Measurements from ENCODE around the gene INCENP. TPM values are rescaled to one million over a fixed set of nuclear protein-coding genes. Genes with fewer than 3 reads are reported as not detected.

The INCENP gene
- polyA plus RNA-seq, 1 donor from 2014 or later = 5.9 TPM

- no peaks in the 10 kb centered on the region for H3K9me2 ChIP-seq (ENCODE audit: insufficient read depth, low read length)
- TF ChIP-seq EZH2 (IDR thresholded peaks at IDR 0.05; ENCODE audit: borderline replicate concordance, insufficient read depth, low read length, poor library complexity, severe bottlenecking) = no peak
- TF ChIP-seq RAD21 (conservative IDR thresholded peaks at IDR 0.05) = no peak
- TF ChIP-seq CTCF (IDR thresholded peaks at IDR 0.05; ENCODE audit: poor library complexity, severe bottlenecking) = no peak
- TF ChIP-seq MXI1 (conservative IDR thresholded peaks at IDR 0.05; ENCODE audit: poor library complexity, severe bottlenecking) = no peak
- TF ChIP-seq TAF1 (IDR thresholded peaks at IDR 0.05; ENCODE audit: low read depth) = no peak
- TF ChIP-seq EP300 (conservative IDR thresholded peaks at IDR 0.05; ENCODE audit: poor library complexity, severe bottlenecking) = no peak
- TF ChIP-seq SMC3 (conservative IDR thresholded peaks at IDR 0.05; ENCODE audit: poor library complexity) = no peak
- TF ChIP-seq REST (IDR thresholded peaks at IDR 0.05; ENCODE audit: borderline replicate concordance) = no peak
- TF ChIP-seq POLR2AphosphoS5 (IDR thresholded peaks at IDR 0.05) = no peak
These were observed 46.7 kb upstream of the INCENP start for GRCh38 chr11:62077132-62077531.

GRCh38 chr11:62081378-62082291 lies 42.2 kb upstream of the INCENP start:
- H3K4me3 ChIP-seq (ENCODE audit: low read length) = no peak overlapping the region
- H3K4me2 ChIP-seq (ENCODE audit: low read length) = no peak overlapping the region
- H3K36me3 ChIP-seq (ENCODE audit: insufficient read depth, low read length) = no peaks in the 10 kb centered on the region
- H3F3A ChIP-seq (ENCODE audit: insufficient read depth, low read length, poor library complexity, severe bottlenecking) = no peaks in the 10 kb centered on the region
- no peak overlapping the region for H3K27ac ChIP-seq (ENCODE audit: low read length)
- H3K9ac ChIP-seq (ENCODE audit: low read length) = no peak overlapping the region
- H4K20me1 ChIP-seq (ENCODE audit: insufficient read depth) = no peaks in the 10 kb centered on the region
- TF ChIP-seq SMC3 (conservative IDR thresholded peaks at IDR 0.05; ENCODE audit: poor library complexity) (peak; percentile 97), EP300 (conservative IDR thresholded peaks at IDR 0.05; ENCODE audit: poor library complexity, severe bottlenecking) (no peak), EZH2 (IDR thresholded peaks at IDR 0.05; ENCODE audit: borderline replicate concordance, insufficient read depth, low read length, poor library complexity, severe bottlenecking) (no peak), REST (IDR thresholded peaks at IDR 0.05; ENCODE audit: borderline replicate concordance) (no peak), TAF1 (IDR thresholded peaks at IDR 0.05; ENCODE audit: low read depth) (no peak), RAD21 (conservative IDR thresholded peaks at IDR 0.05) (peak; percentile 99), CTCF (IDR thresholded peaks at IDR 0.05; ENCODE audit: poor library complexity, severe bottlenecking) (peak; percentile 96), POLR2AphosphoS5 (IDR thresholded peaks at IDR 0.05) (no peak), MXI1 (conservative IDR thresholded peaks at IDR 0.05; ENCODE audit: poor library complexity, severe bottlenecking) (no peak)
- no peaks in the 10 kb centered on the region for H3K9me3 ChIP-seq (ENCODE audit: low read length)
- no peak overlapping the region for H2AFZ ChIP-seq (ENCODE audit: low read depth, low read length)
- no peaks in the 10 kb centered on the region for H3K9me2 ChIP-seq (ENCODE audit: insufficient read depth, low read length)
- H3K27me3 ChIP-seq (ENCODE audit: insufficient read depth, low read depth, low read length) = no peaks in the 10 kb centered on the region
- H3K79me2 ChIP-seq (replicated peaks; ENCODE audit: insufficient read depth, low read length) = no peaks in the 10 kb centered on the region

More at GRCh38 chr11:62077132-62077531, 46.7 kb upstream of the INCENP start:
- Histone ChIP-seq H3K4me3 (ENCODE audit: low read length) (no peak overlapping the region), H4K20me1 (ENCODE audit: insufficient read depth) (no peaks in the 10 kb centered on the region), H3K27ac (ENCODE audit: low read length) (no peak overlapping the region), H3F3A (ENCODE audit: insufficient read depth, low read length, poor library complexity, severe bottlenecking) (no peaks in the 10 kb centered on the region), H3K79me2 (replicated peaks; ENCODE audit: insufficient read depth, low read length) (no peaks in the 10 kb centered on the region), H3K4me2 (ENCODE audit: low read length) (no peak overlapping the region), H3K27me3 (ENCODE audit: insufficient read depth, low read depth, low read length) (no peaks in the 10 kb centered on the region), H3K9ac (ENCODE audit: low read length) (no peak overlapping the region), H3K9me3 (ENCODE audit: low read length) (no peaks in the 10 kb centered on the region), H3K36me3 (ENCODE audit: insufficient read depth, low read length) (no peaks in the 10 kb centered on the region), H2AFZ (ENCODE audit: low read depth, low read length) (no peak overlapping the region)
